ENCODE data around the gene CFAP65.
A peak's percentile ranks its signal among the peaks of the same experiment; 100 is the strongest.

Gene CFAP65

DNA sequence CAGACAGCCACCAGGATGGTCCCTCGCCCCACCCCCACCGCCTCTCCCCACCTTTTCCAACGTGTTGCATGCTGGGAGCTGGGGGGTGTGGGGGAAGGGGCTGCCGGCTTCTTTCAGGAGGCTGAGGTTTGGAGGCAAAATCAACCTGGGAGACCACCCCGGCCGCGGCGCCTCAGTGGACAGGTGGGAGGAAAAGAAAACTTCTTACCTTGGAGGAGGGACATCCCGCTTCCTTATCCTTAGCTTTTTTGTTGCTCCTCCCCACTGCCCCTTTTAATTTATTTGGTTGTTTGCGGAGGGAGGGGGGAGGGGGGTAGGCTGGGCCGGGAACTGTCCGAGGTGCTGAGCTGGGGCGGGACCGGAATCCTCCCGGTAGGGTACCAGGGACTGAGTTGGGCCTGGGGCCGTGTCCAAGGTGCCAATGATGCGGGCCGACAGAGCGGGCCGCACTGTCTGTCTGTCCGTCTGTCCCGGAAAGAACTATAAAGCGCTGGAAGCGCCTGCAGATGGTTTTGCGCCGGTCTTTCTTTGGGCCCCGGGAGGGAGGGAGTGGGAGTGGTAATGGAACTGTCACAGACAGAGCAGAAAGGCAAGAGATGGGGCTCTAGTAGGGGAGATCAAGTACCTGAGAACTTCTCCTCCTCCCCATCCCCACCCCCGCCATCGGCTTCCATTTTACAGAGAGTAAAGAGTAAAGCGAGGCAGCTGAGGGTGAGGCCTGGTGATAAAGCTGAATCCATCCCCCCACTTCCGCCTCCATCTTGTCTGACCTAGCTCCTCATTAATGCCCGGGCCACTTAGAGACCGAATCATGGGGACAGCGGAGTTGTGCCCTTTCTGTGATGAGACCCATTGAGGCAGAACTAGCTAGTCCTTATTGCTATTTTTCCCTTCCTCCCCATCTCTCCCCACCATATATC lies 79.4 kb downstream of the CFAP65 start:
- no peak for DNase-seq

DNA sequence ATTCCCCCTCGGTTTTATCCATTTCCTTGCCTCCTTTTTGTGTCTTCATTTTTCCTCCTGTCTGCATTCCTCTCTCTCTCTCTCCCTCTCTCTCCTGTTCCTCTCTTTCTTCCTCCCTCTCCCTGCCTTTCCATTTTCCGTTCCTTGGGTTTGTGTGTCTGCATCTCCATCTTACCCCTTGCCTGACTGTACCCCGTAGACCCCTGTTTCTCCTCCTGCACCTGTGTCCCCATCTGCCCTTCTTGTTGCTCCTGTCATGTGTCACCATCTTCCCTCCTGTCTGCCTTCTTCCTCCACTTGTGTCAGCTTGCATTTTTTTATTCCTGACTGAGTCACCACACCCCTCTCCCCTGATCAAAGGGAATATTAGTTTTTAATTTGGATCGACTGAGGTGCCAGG lies 80.1 kb downstream of the CFAP65 start:
- DNase-seq, result no peak

DNA sequence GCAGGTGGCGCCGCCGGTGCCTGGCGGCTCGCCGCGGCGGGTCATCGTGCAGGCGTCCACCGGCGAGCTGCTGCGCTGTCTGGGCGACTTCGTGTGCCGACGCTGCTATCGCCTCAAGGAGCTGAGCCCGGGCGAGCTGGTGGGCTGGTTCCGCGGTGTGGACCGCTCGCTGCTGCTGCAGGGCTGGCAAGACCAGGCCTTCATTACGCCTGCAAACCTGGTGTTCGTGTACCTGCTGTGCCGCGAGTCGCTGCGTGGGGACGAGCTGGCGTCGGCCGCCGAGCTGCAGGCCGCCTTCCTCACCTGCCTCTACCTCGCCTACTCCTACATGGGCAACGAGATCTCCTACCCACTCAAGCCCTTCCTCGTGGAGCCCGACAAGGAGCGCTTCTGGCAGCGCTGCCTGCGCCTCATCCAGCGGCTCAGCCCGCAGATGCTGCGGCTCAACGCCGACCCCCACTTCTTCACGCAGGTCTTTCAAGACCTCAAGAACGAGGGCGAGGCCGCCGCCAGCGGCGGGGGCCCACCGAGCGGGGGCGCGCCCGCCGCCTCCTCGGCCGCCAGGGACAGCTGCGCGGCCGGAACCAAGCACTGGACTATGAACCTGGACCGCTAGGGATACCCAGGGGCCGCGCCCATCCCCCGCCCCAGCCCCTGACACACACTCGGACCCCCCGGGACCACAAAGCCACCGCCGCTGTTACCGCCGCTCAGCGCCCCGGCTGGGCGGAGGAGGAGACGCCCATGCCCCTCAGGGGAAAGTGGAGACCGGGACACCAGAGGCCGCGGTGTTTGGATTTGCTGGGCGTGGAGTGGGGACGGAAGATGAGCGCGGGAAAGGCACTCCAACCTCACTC lies 80.8 kb downstream of the CFAP65 start:
- DNase-seq, result no peak

DNA sequence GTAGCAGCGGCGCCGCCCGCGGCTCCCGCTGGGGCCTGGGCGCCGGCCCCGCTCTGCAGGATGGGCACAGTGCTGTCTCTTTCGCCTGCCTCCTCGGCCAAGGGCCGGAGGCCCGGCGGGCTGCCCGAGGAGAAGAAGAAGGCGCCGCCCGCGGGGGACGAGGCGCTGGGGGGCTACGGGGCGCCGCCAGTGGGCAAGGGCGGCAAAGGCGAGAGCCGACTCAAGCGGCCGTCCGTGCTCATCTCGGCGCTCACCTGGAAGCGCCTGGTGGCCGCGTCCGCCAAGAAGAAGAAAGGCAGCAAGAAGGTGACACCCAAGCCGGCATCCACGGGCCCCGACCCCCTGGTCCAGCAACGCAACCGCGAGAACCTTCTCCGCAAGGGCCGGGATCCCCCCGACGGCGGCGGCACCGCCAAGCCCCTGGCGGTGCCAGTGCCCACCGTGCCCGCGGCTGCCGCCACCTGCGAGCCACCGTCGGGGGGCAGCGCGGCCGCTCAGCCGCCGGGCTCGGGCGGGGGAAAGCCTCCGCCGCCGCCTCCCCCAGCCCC lies 81.5 kb downstream of the CFAP65 start:
- DNase-seq, result no peak

DNA sequence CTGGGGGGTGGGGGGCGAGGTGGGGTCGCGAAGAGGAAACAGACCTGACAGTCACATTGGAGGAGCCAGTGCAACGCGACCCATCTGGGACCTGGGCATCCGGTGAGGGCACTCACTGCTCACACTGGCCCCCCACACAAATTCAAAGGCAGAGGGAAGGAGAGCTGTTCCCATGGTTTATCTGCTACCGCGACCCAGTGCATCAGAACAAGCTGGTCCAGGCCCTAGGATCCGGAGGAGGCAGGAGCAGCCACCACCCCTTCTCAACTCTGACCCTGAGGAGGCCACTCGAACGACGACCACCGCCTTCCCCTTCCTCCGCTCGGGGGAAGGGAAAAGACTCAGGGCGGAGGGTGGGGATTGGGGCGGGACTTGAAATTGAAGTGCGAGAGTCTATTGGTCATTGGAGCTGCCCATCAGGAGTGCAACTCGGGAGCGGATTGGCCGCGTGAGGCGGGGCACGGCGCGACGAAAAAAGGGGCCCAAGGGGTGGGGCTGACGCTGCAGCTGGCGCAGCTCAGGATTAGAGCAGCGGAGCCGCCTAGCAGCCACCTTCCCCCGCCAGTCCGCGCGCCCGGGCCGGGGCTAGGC lies 82.1 kb downstream of the CFAP65 start, which contains the start of gene CDK5R2:
TSS of gene CDK5R2 (plus strand) at position 526 of the 591 bp plus-strand sequence. CDS start 155 bp downstream, outside the sequence.
- DNase-seq, result peak; percentile 16

DNA sequence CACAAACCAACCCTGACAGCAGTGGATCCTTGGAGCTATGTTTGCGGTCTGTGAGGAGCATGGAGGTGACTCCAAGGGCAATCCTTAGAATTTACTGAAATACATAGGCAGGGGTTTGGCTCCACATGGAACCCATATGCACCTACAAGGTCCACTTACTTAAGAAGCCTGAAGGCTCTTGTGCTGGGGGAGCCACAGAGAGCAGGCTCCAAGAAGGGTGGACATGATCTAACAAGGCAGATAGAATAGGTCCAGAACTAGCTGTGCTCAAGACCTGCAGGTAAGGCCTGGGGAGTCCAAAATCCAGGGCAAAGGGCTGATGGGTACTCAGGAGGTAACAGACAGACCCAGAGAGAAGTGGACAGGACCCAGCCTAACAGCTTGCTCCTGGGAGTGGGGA lies 83.0 kb downstream of the CFAP65 start:
- no peak for DNase-seq

DNA sequence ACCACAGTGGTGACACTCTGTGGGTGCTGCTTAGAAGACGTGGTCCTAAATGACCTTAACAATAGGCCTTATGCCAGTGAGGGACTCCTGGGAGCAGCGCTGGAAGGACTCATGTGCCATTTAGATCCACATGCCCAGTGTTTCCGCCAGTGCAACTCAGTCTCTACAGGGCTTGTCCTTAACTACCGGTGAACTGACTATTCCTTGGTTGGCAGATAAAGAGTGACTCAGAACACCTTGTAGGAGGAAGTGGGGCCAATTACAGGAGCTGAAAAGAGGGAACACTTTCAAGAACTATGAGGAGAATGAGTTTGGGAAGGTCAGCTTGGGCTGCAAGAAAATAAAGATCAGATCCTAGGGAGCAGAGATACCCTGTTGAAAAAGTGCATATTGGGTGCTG lies 83.6 kb downstream of the CFAP65 start:
- no peak for DNase-seq

DNA sequence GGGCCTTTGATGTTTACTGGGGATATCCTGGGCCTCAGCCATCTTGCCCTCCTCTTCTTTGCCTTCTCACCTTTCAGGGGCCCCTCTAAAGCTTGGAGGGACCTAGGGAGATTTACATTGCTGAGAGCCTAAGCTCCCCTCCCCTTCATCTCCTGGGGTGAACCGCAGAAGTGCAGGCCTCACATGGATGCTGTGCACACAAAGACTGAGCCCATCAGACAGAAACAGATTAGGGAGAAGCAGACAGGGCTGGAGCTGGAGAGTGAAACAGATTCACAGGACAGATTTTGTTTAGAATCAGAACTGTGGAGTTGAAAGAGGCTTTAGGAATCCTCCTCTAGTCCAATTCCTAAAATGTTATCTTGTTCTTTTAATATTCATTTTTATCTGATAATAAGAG lies 85.3 kb downstream of the CFAP65 start:
- DNase-seq, result no peak

DNA sequence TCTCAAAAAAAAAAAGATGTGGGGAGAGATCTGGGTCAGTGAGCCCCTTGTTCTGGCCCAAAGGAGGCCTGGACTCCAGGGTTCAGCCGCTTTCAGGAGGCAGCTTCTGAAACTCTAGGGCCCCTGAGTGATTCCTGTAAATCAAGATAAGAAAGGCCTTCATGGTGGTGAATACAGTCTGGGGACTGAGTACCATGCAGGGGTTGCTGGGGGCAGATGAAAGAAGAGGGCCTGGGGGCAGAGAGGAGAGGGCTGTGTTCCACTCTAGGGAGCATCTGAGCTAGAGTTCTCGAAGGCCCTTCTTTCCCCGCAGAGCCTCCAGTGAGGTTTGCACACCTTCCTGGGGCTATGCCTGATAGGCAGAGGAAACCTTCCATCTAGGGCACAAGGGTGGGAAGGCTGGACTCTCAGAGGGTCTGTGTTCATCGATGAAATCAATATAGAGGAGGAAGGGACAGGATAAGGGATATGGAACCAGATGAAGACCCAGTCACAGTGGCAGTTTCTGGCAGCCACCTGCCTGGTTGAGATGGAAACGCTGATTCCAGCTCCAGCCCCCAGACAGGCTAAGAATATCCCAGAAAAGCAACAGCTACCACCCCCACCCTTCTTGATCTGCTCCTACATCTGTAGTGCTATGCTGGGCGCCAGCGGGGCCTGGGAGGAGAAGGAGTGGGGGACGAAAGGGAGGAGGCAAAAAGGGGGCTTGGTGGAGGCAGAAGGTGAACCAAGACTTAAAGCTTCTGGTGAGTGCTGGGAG lies 86.6 kb downstream of the CFAP65 start:
- DNase-seq, result no peak

DNA sequence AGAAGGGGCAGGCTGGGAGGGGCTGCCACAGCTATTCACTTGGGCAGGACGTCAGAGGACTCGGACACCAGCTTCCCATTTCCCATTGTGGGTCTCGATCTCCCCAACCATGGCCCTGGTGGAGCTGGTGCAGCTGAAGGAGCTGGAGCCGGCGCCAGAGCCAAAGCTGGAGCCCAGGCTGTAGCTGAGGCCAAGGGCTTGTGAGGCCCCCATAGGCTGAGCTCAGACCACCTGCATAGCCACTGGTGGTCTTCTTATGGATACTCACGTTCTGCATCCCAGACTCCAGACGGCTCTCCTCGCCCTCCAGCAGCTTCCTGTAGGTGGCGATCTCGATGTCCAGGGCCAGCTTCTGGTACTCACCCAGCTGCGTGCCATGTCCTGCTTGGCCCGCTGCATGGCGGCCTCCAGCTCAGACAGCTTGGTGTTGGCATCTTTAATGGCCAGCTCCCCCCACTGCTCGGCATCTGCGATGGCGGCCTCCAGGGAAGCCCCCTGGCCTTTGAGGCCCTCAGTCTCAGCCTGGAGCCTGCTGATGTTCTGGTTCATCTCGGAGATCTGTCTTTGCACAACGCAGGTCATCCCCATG lies 87.9 kb downstream of the CFAP65 start:
- no peak for DNase-seq

Measured in NK-92 treated with Interleukin-12 subunit alpha and Interleukin-12 subunit beta, amount 100 ng/mL, for 24 hours (cell line).